WTC11 (cell line): ENCODE measurements around the gene ERP44. TPM values are rescaled to one million over a fixed set of nuclear protein-coding genes. Genes with fewer than 3 reads are reported as not detected.
A peak's percentile ranks its signal among the peaks of the same experiment; 100 is the strongest.

Source experiments
- ATAC-seq: fragments of 200-7000 bp; cut with Tn5 transposase; 2 replicates; pipeline ENCODE4 v1.10.0; 2021; ENCODE audit warnings: mild to moderate bottlenecking, moderate library complexity
- CTCF ChIA-PET: fragments of 300-600 bp; sonication (Branson Sonifier 250); formaldehyde crosslinking; loops from one replicate; lab custom pipeline; 2021; ENCODE audit warnings: antibody characterized with exemption; lab: Charles Lee
- POLR2A ChIA-PET: fragments of 350-600 bp; sonication (Branson Sonifier 250); formaldehyde crosslinking; loops from one replicate; lab custom pipeline; 2021; ENCODE audit warnings: antibody characterized with exemption; lab: Charles Lee
- DNase-seq: peaks from one replicate; pipeline ENCODE4 v3.0.0; 2021; ENCODE audit warnings: low spot score
- H3K27ac Mint-ChIP-seq: 2 replicates; pipeline ENCODE4 v1.8.0; 2021; ENCODE audit warnings: mixed read lengths
- H3K27me3 Mint-ChIP-seq: 2 replicates; pipeline ENCODE4 v1.8.0; 2021; ENCODE audit warnings: low read depth, mild to moderate bottlenecking, moderate library complexity, mixed read lengths
- H3K36me3 Mint-ChIP-seq: 2 replicates; pipeline ENCODE4 v1.8.0; 2021; ENCODE audit warnings: mixed read lengths
- H3K4me1 Mint-ChIP-seq: 2 replicates; pipeline ENCODE4 v1.8.0; 2022; ENCODE audit warnings: mixed read lengths
- H3K4me3 Mint-ChIP-seq: 2 replicates; pipeline ENCODE4 v1.8.0; 2021; ENCODE audit warnings: mild to moderate bottlenecking, moderate library complexity, mixed read lengths
- H3K9me3 Mint-ChIP-seq: 2 replicates; pipeline ENCODE4 v1.8.0; 2021; ENCODE audit warnings: mixed read lengths
- CBFB ChIP-seq: sonication (generic); formaldehyde crosslinking; IDR thresholded peaks from 2 replicates; pipeline ENCODE4 v1.8.1; 2022; ENCODE audit warnings: mild to moderate bottlenecking, low read depth, missing genetic modification reagents
- ELF4 ChIP-seq: sonication (generic); formaldehyde crosslinking; IDR thresholded peaks from 2 replicates; pipeline ENCODE4 v1.8.1; 2022; ENCODE audit warnings: low read depth, mild to moderate bottlenecking, moderate library complexity, missing genetic modification reagents
- FOXK1 ChIP-seq: sonication (generic); formaldehyde crosslinking; IDR thresholded peaks from 2 replicates; pipeline ENCODE4 v1.8.0; 2022; ENCODE audit warnings: mild to moderate bottlenecking, moderate library complexity, missing genetic modification reagents
- GRHL2 ChIP-seq: fragments of 250-450 bp; sonication (Bioruptor Pico); IDR thresholded peaks from 2 replicates; pipeline ENCODE4 v1.8.0; 2022; ENCODE audit warnings: mild to moderate bottlenecking, moderate library complexity; ENCODE audit not compliant: insufficient replicate concordance, severe bottlenecking
- JAZF1 ChIP-seq: fragments of 250-450 bp; sonication (Bioruptor Pico); IDR thresholded peaks from 2 replicates; pipeline ENCODE4 v1.9.0; 2021; ENCODE audit warnings: moderate library complexity, mild to moderate bottlenecking, inconsistent platforms
- MXD4 ChIP-seq: fragments of 250-450 bp; sonication (Bioruptor Pico); IDR thresholded peaks from 2 replicates; pipeline ENCODE4 v1.8.0; 2021; ENCODE audit warnings: mild to moderate bottlenecking, moderate library complexity, borderline replicate concordance
- NFATC4 ChIP-seq: fragments of 250-450 bp; sonication (Bioruptor Pico); IDR thresholded peaks from 2 replicates; pipeline ENCODE4 v1.9.0; 2021; ENCODE audit warnings: mild to moderate bottlenecking
- RELA ChIP-seq: sonication (generic); formaldehyde crosslinking; IDR thresholded peaks from 2 replicates; pipeline ENCODE4 v1.8.1; 2022; ENCODE audit warnings: missing genetic modification reagents, mild to moderate bottlenecking, borderline replicate concordance
- RORB ChIP-seq: fragments of 250-450 bp; sonication (Bioruptor Pico); IDR thresholded peaks from 2 replicates; pipeline ENCODE4 v1.9.0; 2021; ENCODE audit warnings: mild to moderate bottlenecking
- SMAD3 ChIP-seq: sonication (generic); formaldehyde crosslinking; IDR thresholded peaks from 2 replicates; pipeline ENCODE4 v1.8.0; 2022; ENCODE audit warnings: missing genetic modification reagents, mild to moderate bottlenecking, borderline replicate concordance
- ZNF121 ChIP-seq: sonication (generic); formaldehyde crosslinking; IDR thresholded peaks from 2 replicates; pipeline ENCODE4 v1.8.0; 2023; ENCODE audit warnings: missing genetic modification reagents
- ZNF138 ChIP-seq: sonication (generic); formaldehyde crosslinking; conservative IDR thresholded peaks from 2 replicates; pipeline ENCODE4 v1.8.1; 2022; ENCODE audit warnings: mild to moderate bottlenecking, moderate library complexity, missing genetic modification reagents
- ZNF232 ChIP-seq: sonication (generic); formaldehyde crosslinking; IDR thresholded peaks from 2 replicates; pipeline ENCODE4 v1.8.0; 2022; ENCODE audit warnings: mild to moderate bottlenecking, missing genetic modification reagents
- ZNF263 ChIP-seq: sonication (generic); formaldehyde crosslinking; IDR thresholded peaks from 2 replicates; pipeline ENCODE4 v1.8.1; 2022; ENCODE audit warnings: low read depth, mild to moderate bottlenecking, moderate library complexity, missing genetic modification reagents
- ZNF416 ChIP-seq: fragments of 250-450 bp; sonication (Bioruptor Pico); IDR thresholded peaks from 2 replicates; pipeline ENCODE4 v1.9.0; 2021; ENCODE audit warnings: mild to moderate bottlenecking, inconsistent platforms
- ZNF423 ChIP-seq: fragments of 250-450 bp; sonication (Bioruptor Pico); IDR thresholded peaks from 2 replicates; pipeline ENCODE4 v2.1.2; 2022; ENCODE audit warnings: mild to moderate bottlenecking, moderate library complexity
- total RNA-seq: library from RNA; stranded (reverse); gene quantifications from 3 replicates; pipeline ENCODE4 v1.2.3, GENCODE V29; 2021
- TF ChIP-seq, protein P1 (sequence below): sonication (generic); formaldehyde crosslinking; IDR thresholded peaks from 2 replicates; pipeline ENCODE4 v1.8.0; 2023; ENCODE audit warnings: missing genetic modification reagents
- TF ChIP-seq, protein P2 (sequence below): sonication (generic); formaldehyde crosslinking; IDR thresholded peaks from 2 replicates; pipeline ENCODE4 v1.8.1; 2022; ENCODE audit warnings: missing genetic modification reagents, borderline replicate concordance
- TF ChIP-seq, protein P3 (sequence below): fragments of 250-450 bp; sonication (Bioruptor Pico); IDR thresholded peaks from 2 replicates; pipeline ENCODE4 v1.9.0; 2021; ENCODE audit warnings: mild to moderate bottlenecking
- TF ChIP-seq, protein P4 (sequence below): sonication (generic); formaldehyde crosslinking; conservative IDR thresholded peaks from 2 replicates; pipeline ENCODE4 v1.8.1; 2022; ENCODE audit warnings: mild to moderate bottlenecking, missing genetic modification reagents
- TF ChIP-seq, protein P5 (sequence below): sonication (generic); formaldehyde crosslinking; IDR thresholded peaks from 2 replicates; pipeline ENCODE4 v1.8.0; 2023; ENCODE audit warnings: mild to moderate bottlenecking, missing genetic modification reagents
- TF ChIP-seq, protein P6 (sequence below): fragments of 250-450 bp; sonication (Bioruptor Pico); IDR thresholded peaks from 2 replicates; pipeline ENCODE4 v1.9.0; 2021; ENCODE audit warnings: moderate library complexity, mild to moderate bottlenecking, inconsistent platforms, borderline replicate concordance
- TF ChIP-seq, protein P7 (sequence below): fragments of 250-450 bp; sonication (Bioruptor Pico); IDR thresholded peaks from 2 replicates; pipeline ENCODE4 v1.8.0; 2021; ENCODE audit warnings: mild to moderate bottlenecking

Gene ERP44
- total RNA-seq, 1 experiment from 2014 or later, result 13.7 TPM

DNA sequence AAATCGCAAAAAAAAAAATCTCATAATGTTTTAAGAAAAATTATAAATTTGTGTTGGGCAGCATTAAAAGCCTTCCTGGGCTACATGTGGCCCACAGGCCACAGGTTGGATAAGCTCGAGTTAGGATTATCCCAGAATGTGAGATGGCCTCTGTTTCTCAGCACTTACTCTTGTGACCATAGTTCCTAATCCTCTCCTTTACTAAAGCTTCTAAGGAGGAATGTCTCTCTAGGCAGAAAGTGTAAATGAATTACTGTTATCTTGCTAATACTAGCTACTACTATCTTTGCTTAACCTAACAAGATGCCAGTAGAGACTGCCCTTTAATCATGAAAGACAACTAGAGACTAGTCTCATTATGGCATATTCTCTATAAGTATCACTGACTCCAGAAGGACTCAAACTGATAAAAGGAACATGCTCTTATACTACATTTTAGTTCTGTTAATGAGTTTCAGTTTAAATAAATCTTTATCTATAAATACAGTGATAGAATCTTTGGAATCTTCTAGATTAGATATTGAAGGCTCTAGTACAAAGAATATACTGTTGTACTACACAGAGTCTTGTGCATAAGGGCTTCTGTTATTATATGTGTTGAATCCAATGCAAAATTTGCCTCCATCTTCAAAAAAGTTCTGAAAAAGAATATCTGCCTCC lies 14.0 kb upstream of the ERP44 start:
- no peak overlapping the region for H3K4me3 Mint-ChIP-seq
- H3K36me3 Mint-ChIP-seq, result peaks cover 4% of the 10 kb centered on the region; the same call in 1 of the 2 replicates
- POLR2A ChIA-PET, result interaction anchor here (0.6 kb wide), 1 partner anchor 38 kb away, joined by 3 read pairs; no protein-coding TSS in a partner anchor
- no peak overlapping the region; the same call in 1 of the 2 replicates for H3K27ac Mint-ChIP-seq
- CTCF ChIA-PET, result interaction anchor here (0.6 to 1.0 kb wide), 4 partner anchors 29 to 110 kb away, joined by 3 read pairs; no protein-coding TSS in a partner anchor
- peaks cover 15% of the 10 kb centered on the region for H3K4me1 Mint-ChIP-seq
- DNase-seq, result no peak
- TF ChIP-seq, protein P1, sequence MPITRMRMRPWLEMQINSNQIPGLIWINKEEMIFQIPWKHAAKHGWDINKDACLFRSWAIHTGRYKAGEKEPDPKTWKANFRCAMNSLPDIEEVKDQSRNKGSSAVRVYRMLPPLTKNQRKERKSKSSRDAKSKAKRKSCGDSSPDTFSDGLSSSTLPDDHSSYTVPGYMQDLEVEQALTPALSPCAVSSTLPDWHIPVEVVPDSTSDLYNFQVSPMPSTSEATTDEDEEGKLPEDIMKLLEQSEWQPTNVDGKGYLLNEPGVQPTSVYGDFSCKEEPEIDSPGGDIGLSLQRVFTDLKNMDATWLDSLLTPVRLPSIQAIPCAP (CRISPR knock-in tag), result no peak
- TF ChIP-seq CBFB (CRISPR knock-in tag) (no peak), ZNF263 (CRISPR knock-in tag) (no peak), RELA (CRISPR knock-in tag) (no peak), ELF4 (CRISPR knock-in tag) (no peak), FOXK1 (CRISPR knock-in tag) (no peak), NFATC4 (no peak), GRHL2 (CRISPR knock-in tag) (no peak), ZNF121 (no peak), ZNF138 (CRISPR knock-in tag) (no peak)
- TF ChIP-seq, protein P2, sequence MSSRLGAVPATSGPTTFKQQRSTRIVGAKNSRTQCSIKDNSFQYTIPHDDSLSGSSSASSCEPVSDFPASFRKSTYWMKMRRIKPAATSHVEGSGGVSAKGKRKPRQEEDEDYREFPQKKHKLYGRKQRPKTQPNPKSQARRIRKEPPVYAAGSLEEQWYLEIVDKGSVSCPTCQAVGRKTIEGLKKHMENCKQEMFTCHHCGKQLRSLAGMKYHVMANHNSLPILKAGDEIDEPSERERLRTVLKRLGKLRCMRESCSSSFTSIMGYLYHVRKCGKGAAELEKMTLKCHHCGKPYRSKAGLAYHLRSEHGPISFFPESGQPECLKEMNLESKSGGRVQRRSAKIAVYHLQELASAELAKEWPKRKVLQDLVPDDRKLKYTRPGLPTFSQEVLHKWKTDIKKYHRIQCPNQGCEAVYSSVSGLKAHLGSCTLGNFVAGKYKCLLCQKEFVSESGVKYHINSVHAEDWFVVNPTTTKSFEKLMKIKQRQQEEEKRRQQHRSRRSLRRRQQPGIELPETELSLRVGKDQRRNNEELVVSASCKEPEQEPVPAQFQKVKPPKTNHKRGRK, result no peak
- TF ChIP-seq, protein P3, sequence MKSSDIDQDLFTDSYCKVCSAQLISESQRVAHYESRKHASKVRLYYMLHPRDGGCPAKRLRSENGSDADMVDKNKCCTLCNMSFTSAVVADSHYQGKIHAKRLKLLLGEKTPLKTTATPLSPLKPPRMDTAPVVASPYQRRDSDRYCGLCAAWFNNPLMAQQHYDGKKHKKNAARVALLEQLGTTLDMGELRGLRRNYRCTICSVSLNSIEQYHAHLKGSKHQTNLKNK (CRISPR knock-in tag), result no peak
- no peaks in the 10 kb centered on the region for H3K27me3 Mint-ChIP-seq
- H3K9me3 Mint-ChIP-seq, result peaks cover 3% of the 10 kb centered on the region; the same call in 1 of the 2 replicates
- peak; percentile 60 for ATAC-seq

DNA sequence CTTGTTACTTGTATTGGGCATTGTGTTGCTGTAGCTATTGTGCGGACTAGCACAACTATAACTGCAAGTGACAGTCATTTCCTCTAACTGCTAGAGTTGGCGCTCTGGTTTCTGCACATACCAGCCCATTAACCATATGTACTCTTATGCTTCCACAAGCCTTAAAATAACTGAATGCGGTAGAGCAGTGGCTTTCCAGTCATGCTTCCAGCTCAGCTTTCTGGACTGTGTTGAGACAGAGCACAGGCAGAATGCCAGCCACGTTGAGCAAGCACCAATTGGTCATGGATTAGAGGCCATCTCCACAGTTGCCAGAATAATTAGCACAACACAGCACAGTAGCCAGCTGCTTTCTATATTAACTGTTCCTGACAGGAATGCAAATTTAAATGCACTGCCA lies 12.4 kb upstream of the ERP44 start:
- H3K36me3 Mint-ChIP-seq, result peaks cover 4% of the 10 kb centered on the region; the same call in 1 of the 2 replicates
- TF ChIP-seq JAZF1 (CRISPR knock-in tag) (no peak), RORB (CRISPR knock-in tag) (no peak), ZNF232 (CRISPR knock-in tag) (no peak)
- TF ChIP-seq, protein P4, sequence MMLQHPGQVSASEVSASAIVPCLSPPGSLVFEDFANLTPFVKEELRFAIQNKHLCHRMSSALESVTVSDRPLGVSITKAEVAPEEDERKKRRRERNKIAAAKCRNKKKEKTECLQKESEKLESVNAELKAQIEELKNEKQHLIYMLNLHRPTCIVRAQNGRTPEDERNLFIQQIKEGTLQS (CRISPR knock-in tag), result no peak
- ChIA-PET CTCF (interaction anchor here (1.1 kb wide), 1 partner anchor 105 kb away, joined by 4 read pairs; no protein-coding TSS in a partner anchor), POLR2A (no interaction called here)
- no peak overlapping the region for H3K27ac Mint-ChIP-seq
- no peak overlapping the region for H3K4me3 Mint-ChIP-seq
- ATAC-seq (no peak), DNase-seq (no peak)
- H3K27me3 Mint-ChIP-seq, result no peaks in the 10 kb centered on the region
- H3K4me1 Mint-ChIP-seq, result peaks cover 15% of the 10 kb centered on the region
- peaks cover 3% of the 10 kb centered on the region; the same call in 1 of the 2 replicates for H3K9me3 Mint-ChIP-seq

DNA sequence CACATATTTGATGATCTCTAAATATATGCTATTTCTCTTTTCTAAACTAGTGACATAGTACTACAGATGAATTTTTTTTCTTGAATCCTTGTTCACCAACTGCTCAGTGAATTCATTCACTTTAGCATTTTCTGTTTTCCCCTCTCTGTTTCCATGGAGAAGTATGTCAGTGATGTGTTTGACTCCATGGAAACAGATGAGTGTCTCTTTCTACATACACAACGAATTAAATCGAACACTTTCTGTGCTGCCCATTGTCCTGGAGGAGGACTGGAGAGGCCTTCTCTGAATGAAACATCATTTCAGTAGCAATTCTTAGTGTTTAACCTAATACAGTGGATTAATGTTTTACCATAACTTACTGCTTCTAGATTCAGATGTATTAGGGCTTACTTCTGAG lies 9.8 kb upstream of the ERP44 start:
- ATAC-seq (no peak), DNase-seq (no peak)
- Mint-ChIP-seq H3K27ac (no peak overlapping the region), H3K36me3 (no peaks in the 10 kb centered on the region), H3K9me3 (no peaks in the 10 kb centered on the region), H3K4me3 (no peak overlapping the region), H3K4me1 (peaks cover 23% of the 10 kb centered on the region), H3K27me3 (no peaks in the 10 kb centered on the region)
- POLR2A ChIA-PET, result no interaction called here
- CTCF ChIA-PET, result no interaction called here
- TF ChIP-seq MXD4 (CRISPR knock-in tag) (no peak), SMAD3 (CRISPR knock-in tag) (no peak), ZNF416 (no peak), ZNF423 (no peak)
- TF ChIP-seq, protein P5, sequence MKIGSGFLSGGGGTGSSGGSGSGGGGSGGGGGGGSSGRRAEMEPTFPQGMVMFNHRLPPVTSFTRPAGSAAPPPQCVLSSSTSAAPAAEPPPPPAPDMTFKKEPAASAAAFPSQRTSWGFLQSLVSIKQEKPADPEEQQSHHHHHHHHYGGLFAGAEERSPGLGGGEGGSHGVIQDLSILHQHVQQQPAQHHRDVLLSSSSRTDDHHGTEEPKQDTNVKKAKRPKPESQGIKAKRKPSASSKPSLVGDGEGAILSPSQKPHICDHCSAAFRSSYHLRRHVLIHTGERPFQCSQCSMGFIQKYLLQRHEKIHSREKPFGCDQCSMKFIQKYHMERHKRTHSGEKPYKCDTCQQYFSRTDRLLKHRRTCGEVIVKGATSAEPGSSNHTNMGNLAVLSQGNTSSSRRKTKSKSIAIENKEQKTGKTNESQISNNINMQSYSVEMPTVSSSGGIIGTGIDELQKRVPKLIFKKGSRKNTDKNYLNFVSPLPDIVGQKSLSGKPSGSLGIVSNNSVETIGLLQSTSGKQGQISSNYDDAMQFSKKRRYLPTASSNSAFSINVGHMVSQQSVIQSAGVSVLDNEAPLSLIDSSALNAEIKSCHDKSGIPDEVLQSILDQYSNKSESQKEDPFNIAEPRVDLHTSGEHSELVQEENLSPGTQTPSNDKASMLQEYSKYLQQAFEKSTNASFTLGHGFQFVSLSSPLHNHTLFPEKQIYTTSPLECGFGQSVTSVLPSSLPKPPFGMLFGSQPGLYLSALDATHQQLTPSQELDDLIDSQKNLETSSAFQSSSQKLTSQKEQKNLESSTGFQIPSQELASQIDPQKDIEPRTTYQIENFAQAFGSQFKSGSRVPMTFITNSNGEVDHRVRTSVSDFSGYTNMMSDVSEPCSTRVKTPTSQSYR (CRISPR knock-in tag), result no peak
- TF ChIP-seq, protein P6, sequence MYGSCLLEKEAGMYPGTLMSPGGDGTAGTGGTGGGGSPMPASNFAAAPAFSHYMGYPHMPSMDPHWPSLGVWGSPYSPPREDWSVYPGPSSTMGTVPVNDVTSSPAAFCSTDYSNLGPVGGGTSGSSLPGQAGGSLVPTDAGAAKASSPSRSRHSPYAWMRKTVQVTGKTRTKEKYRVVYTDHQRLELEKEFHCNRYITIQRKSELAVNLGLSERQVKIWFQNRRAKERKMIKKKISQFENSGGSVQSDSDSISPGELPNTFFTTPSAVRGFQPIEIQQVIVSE (CRISPR knock-in tag), result no peak
- TF ChIP-seq, protein P7, sequence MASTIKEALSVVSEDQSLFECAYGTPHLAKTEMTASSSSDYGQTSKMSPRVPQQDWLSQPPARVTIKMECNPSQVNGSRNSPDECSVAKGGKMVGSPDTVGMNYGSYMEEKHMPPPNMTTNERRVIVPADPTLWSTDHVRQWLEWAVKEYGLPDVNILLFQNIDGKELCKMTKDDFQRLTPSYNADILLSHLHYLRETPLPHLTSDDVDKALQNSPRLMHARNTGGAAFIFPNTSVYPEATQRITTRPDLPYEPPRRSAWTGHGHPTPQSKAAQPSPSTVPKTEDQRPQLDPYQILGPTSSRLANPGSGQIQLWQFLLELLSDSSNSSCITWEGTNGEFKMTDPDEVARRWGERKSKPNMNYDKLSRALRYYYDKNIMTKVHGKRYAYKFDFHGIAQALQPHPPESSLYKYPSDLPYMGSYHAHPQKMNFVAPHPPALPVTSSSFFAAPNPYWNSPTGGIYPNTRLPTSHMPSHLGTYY (CRISPR knock-in tag), result no peak
